GM12801 (cell line): ENCODE measurements around the gene AUTS2.

ENCODE experiments used
- CTCF ChIP-seq: IDR thresholded peaks from one replicate; pipeline ENCODE4 v1.5.1; 2011; ENCODE audit warnings: control low read depth; ENCODE audit not compliant: insufficient read length; ENCODE audit errors: extremely low read depth

AUTS2 gene

GRCh38 chr7:69770613-69771012, 172.3 kb downstream of the AUTS2 start:
- no peak for TF ChIP-seq CTCF

GRCh38 chr7:69772718-69773436, 174.6 kb downstream of the AUTS2 start:
- no peak for TF ChIP-seq CTCF

- no peak for TF ChIP-seq CTCF
These were observed 175.4 kb downstream of the AUTS2 start for GRCh38 chr7:69773535-69774225.

GRCh38 chr7:69775231-69775771, 177.0 kb downstream of the AUTS2 start:
- TF ChIP-seq CTCF: no peak

GRCh38 chr7:69776611-69777010, 178.3 kb downstream of the AUTS2 start:
- no peak for TF ChIP-seq CTCF

- no peak for TF ChIP-seq CTCF
These were observed 179.9 kb downstream of the AUTS2 start for GRCh38 chr7:69778138-69778537.

GRCh38 chr7:69780379-69780778, 182.1 kb downstream of the AUTS2 start:
- TF ChIP-seq CTCF: no peak
